Gastroesophageal sphincter (tissue), 3 donors: ENCODE data around the gene BMERB1.

Experiments
- EP300 ChIP-seq: sonication (generic); formaldehyde crosslinking; IDR thresholded peaks from one replicate; pipeline ENCODE4 v1.6.1; 2017; ENCODE audit warnings: antibody characterized with exemption, mild to moderate bottlenecking
- POLR2A ChIP-seq, 2 donors: fragments of 450-650 bp; IDR thresholded peaks; one replicate each; pipeline ENCODE4 v1.6.1; 2017; ENCODE audit warnings: antibody characterized with exemption in 2 of 2, mild to moderate bottlenecking in 2 of 2, moderate library complexity in 1 of 2
- POLR2AphosphoS5 ChIP-seq: sonication (generic); formaldehyde crosslinking; IDR thresholded peaks from one replicate; pipeline ENCODE4 v1.6.1; 2017; ENCODE audit warnings: antibody characterized with exemption
- TF ChIP-seq, protein P1 (sequence below), 4 experiments: fragments of 200-600 bp in 2 of 4; fragments of 450-650 bp in 2 of 4; sonication (generic) in 1 of 4; IDR thresholded peaks; one replicate each; pipeline ENCODE4 v1.5.1; 2017 to 2019; ENCODE audit warnings: antibody characterized with exemption in 4 of 4, mild to moderate bottlenecking in 2 of 4, moderate library complexity in 2 of 4

DNA sequence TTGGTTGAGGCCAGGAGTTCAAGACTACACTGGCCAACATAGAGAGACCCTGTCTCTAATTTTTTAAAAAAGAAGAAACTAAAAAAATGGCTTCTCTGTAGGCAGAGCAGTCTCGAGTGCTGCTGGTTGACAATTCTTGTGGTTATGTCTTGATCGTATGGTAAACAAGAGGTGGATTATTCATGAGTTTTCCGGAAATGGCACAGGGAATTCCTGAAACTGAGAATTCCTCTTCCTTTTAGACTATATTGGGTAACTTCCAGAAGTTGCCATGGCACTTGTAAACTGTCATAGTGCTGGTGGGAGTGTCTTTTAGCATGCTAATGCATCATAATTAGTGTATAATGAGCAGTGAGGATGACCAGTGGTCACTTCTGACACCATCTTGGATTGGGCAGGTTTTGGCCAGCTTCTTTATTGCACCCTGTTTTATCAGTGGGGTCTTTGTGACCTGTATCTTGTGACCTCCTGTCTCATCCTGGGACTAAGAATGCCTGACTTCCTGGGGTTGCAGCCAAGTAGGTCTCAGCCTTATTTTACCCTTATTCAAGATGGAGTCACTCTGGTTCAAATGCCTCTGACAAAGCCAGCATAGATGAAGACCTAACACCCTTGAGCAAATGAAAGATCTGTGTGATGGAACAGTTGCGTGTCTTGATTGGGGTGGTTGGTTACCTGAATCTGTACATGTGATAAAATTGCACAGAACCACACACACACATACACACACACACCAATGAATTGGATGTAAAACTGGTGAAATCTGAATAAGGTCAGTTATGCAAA, 30.2 kb downstream of the BMERB1 start:
- TF ChIP-seq, protein P1, sequence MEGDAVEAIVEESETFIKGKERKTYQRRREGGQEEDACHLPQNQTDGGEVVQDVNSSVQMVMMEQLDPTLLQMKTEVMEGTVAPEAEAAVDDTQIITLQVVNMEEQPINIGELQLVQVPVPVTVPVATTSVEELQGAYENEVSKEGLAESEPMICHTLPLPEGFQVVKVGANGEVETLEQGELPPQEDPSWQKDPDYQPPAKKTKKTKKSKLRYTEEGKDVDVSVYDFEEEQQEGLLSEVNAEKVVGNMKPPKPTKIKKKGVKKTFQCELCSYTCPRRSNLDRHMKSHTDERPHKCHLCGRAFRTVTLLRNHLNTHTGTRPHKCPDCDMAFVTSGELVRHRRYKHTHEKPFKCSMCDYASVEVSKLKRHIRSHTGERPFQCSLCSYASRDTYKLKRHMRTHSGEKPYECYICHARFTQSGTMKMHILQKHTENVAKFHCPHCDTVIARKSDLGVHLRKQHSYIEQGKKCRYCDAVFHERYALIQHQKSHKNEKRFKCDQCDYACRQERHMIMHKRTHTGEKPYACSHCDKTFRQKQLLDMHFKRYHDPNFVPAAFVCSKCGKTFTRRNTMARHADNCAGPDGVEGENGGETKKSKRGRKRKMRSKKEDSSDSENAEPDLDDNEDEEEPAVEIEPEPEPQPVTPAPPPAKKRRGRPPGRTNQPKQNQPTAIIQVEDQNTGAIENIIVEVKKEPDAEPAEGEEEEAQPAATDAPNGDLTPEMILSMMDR (IDR thresholded peaks at IDR 0.05), result no peak
- TF ChIP-seq POLR2AphosphoS5 (no peak), POLR2A (IDR thresholded peaks at IDR 0.05) (no peak), EP300 (no peak)
